Measurements from ENCODE around the gene DNAJC12. TPM values are rescaled to one million over a fixed set of nuclear protein-coding genes. Genes with fewer than 3 reads are reported as not detected.
A peak's percentile ranks its signal among the peaks of the same experiment; 100 is the strongest.
"Not testable (repeated sequence)": the region's sequence is repeated elsewhere in the genome, so short reads cannot be mapped to it uniquely, and the experiment has no call there.

Gene DNAJC12
- total and polyA plus RNA-seq, 11 donors: 1.5 to 6.5 (median 4.8) TPM

GRCh38 chr10:67839951-67840350 lies 2.0 kb upstream of the DNAJC12 start:
- Histone ChIP-seq H3K27me3 (no peaks in the 10 kb centered on the region), H3K36me3 (no peaks in the 10 kb centered on the region), H3K4me3 (no peak overlapping the region), H3K4me1 (peaks cover 0 to 7% (median 3%) of the 10 kb centered on the region in 12 donors), H3K27ac (no peak overlapping the region), H3K9me3 (peaks cover 0 to 14% (median 0%) of the 10 kb centered on the region in 12 donors)
- intact Hi-C loops (cut with DNase I): no loop called here
- ATAC-seq (no peak), DNase-seq (no peak)
- TF ChIP-seq, protein P1, sequence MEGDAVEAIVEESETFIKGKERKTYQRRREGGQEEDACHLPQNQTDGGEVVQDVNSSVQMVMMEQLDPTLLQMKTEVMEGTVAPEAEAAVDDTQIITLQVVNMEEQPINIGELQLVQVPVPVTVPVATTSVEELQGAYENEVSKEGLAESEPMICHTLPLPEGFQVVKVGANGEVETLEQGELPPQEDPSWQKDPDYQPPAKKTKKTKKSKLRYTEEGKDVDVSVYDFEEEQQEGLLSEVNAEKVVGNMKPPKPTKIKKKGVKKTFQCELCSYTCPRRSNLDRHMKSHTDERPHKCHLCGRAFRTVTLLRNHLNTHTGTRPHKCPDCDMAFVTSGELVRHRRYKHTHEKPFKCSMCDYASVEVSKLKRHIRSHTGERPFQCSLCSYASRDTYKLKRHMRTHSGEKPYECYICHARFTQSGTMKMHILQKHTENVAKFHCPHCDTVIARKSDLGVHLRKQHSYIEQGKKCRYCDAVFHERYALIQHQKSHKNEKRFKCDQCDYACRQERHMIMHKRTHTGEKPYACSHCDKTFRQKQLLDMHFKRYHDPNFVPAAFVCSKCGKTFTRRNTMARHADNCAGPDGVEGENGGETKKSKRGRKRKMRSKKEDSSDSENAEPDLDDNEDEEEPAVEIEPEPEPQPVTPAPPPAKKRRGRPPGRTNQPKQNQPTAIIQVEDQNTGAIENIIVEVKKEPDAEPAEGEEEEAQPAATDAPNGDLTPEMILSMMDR (IDR thresholded peaks at IDR 0.05): no peak
- TF ChIP-seq POLR2A (IDR thresholded peaks at IDR 0.05): no peak
- 91 to 96% (median 93%) methylated on average over 3 of the region's 3 CpGs for WGBS, 4 donors

DNA sequence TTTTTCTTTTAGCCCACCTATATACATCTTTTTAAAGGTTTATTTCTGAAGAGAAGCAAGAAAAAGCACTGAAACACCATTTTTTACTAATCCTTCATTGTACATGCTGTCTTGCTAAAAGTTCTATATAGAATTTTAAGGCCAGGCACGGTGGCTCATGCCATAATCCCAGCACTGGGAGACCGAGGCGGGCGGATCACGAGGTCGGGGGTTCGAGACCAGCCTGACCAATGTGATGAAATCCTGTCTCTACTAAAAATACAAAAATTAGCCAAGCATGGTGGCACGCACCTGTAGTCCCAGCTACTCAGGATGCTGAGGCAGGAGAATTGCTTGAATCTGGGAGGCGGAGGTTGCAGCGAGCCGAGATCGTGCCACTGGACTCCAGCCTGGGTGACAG lies 1.5 kb upstream of the DNAJC12 start:
- H3K27ac ChIP-seq; DNase-seq; H3K4me3 ChIP-seq; intact Hi-C loops (cut with DNase I); H3K4me1 ChIP-seq; H3K36me3 ChIP-seq; ATAC-seq; H3K27me3 ChIP-seq: not testable (repeated sequence)
- H3K9me3 ChIP-seq: peaks cover 0 to 14% (median 0%) of the 10 kb centered on the region in 12 donors
- 94 to 96% (median 95%) methylated on average over 12 of the region's 12 CpGs for WGBS, 4 donors

DNA sequence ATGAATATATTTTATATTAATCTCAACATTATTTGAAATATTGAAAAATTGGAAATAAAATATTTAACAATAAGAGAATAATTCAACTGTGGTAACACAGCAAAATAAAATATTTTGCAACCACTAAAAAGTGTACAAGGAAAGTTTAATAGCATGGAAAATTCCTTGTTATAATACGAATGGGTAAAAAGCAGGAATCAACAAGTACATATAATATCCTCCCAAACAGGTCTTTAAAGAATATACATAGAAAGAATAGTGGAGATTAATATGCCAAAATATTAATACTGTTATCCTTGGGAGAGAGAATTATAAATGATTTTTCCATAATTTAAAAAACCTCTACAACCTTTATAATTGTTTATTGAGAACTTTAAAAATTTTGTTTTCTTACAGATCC lies 1.0 kb downstream of the DNAJC12 start:
- DNase-seq (no peak), ATAC-seq (no peak)
- Histone ChIP-seq H3K9me3 (peaks cover 0 to 9% (median 0%) of the 10 kb centered on the region in 12 donors), H3K4me1 (peaks cover 0 to 7% (median 3%) of the 10 kb centered on the region in 12 donors), H3K27ac (no peak overlapping the region), H3K27me3 (no peaks in the 10 kb centered on the region), H3K4me3 (peak overlapping the region in 8 of 12 donors; percentile 42 to 55 (median 48)), H3K36me3 (no peaks in the 10 kb centered on the region)
- TF ChIP-seq, protein P1 (IDR thresholded peaks at IDR 0.05): no peak
- no peak for TF ChIP-seq POLR2A (IDR thresholded peaks at IDR 0.05)
- 72 to 77% (median 75%) methylated on average over 1 of the region's 1 CpG for WGBS, 4 donors
- intact Hi-C loops (cut with DNase I): no loop called here

- ATAC-seq: no peak
- H3K9me3 ChIP-seq: peaks cover 0 to 5% (median 0%) of the 10 kb centered on the region in 12 donors
- intact Hi-C loops (cut with DNase I): no loop called here
- 37 to 60% (median 41%) methylated on average over 2 of the region's 2 CpGs for WGBS, 4 donors
- no peak overlapping the region for H3K4me3 ChIP-seq
- no peak for DNase-seq
- no peak for TF ChIP-seq POLR2A (IDR thresholded peaks at IDR 0.05)
- TF ChIP-seq, protein P1 (IDR thresholded peaks at IDR 0.05): no peak
- H3K36me3 ChIP-seq: no peaks in the 10 kb centered on the region
- H3K27ac ChIP-seq: no peak overlapping the region
- H3K27me3 ChIP-seq: no peaks in the 10 kb centered on the region
- H3K4me1 ChIP-seq: peaks cover 0 to 7% (median 3%) of the 10 kb centered on the region in 12 donors
Observed at GRCh38 chr10:67836488-67836887, 1.5 kb downstream of the DNAJC12 start.

- H3K27me3 ChIP-seq; H3K9me3 ChIP-seq; DNase-seq; ATAC-seq; H3K4me1 ChIP-seq; H3K4me3 ChIP-seq; H3K27ac ChIP-seq; H3K36me3 ChIP-seq; intact Hi-C loops (cut with DNase I): not testable (repeated sequence)
- 55 to 77% (median 68%) methylated on average over 6 of the region's 6 CpGs for WGBS, 4 donors
Observed at GRCh38 chr10:67835541-67836394, 2.2 kb downstream of the DNAJC12 start.

Data from heart left ventricle (tissue), 16 donors.